Measurements from ENCODE around the gene FURIN. TPM values are rescaled to one million over a fixed set of nuclear protein-coding genes. Genes with fewer than 3 reads are reported as not detected.

The FURIN gene
- total RNA-seq, 2 experiments from 2014 or later, result 97.4 to 104 TPM

- Histone ChIP-seq H3K36me3 (ENCODE audit: insufficient read depth, low read length) (no peaks in the 10 kb centered on the region), H3K27ac (ENCODE audit: low read depth in 1 of 2, low read length in 2 of 2) (no peak overlapping the region), H3K4me1 (ENCODE audit: insufficient read depth, low read length) (peaks cover 18% of the 10 kb centered on the region), H3K27me3 (ENCODE audit: control insufficient read depth in 1 of 2, insufficient read depth in 2 of 2, low read length in 2 of 2) (no peaks in the 10 kb centered on the region), H3K4me3 (ENCODE audit: low read length) (no peak overlapping the region), H3K9me3 (ENCODE audit: control insufficient read depth in 1 of 2, insufficient read depth in 1 of 2, low read length in 2 of 2) (no peaks in the 10 kb centered on the region)
- ChIA-PET CTCF (no interaction called here), POLR2A (no interaction called here)
- no peak for DNase-seq
- Mint-ChIP-seq H3K9me3 (no peaks in the 10 kb centered on the region), H3K36me3 (ENCODE audit: low read depth) (peaks cover 3% of the 10 kb centered on the region), H3K4me1 (ENCODE audit: low read depth) (peaks cover 22% of the 10 kb centered on the region), H3K4me3 (no peak overlapping the region), H3K27me3 (no peaks in the 10 kb centered on the region), H3K27ac (no peak overlapping the region)
- ATAC-seq (ENCODE audit: poor library complexity), result no peak
- no peak for TF ChIP-seq CTCF (IDR thresholded peaks at IDR 0.05)
- intact Hi-C loops (cut with DNase I, micrococcal nuclease), result no loop called here
Observed at GRCh38 chr15:90865702-90866101, 2.7 kb upstream of the FURIN start.

GRCh38 chr15:90866161-90866715 lies 2.1 kb upstream of the FURIN start:
- H3K27ac Mint-ChIP-seq, result no peak overlapping the region
- Histone ChIP-seq H3K4me3 (ENCODE audit: low read length) (no peak overlapping the region), H3K9me3 (ENCODE audit: control insufficient read depth in 1 of 2, insufficient read depth in 1 of 2, low read length in 2 of 2) (no peaks in the 10 kb centered on the region), H3K36me3 (ENCODE audit: insufficient read depth, low read length) (no peaks in the 10 kb centered on the region), H3K27ac (ENCODE audit: low read depth in 1 of 2, low read length in 2 of 2) (no peak overlapping the region), H3K4me1 (ENCODE audit: insufficient read depth, low read length) (peaks cover 21% of the 10 kb centered on the region), H3K27me3 (ENCODE audit: control insufficient read depth in 1 of 2, insufficient read depth in 2 of 2, low read length in 2 of 2) (no peaks in the 10 kb centered on the region)
- TF ChIP-seq CTCF (IDR thresholded peaks at IDR 0.05), result no peak
- peaks cover 7% of the 10 kb centered on the region for H3K36me3 Mint-ChIP-seq (ENCODE audit: low read depth)
- no peak overlapping the region for H3K4me3 Mint-ChIP-seq
- POLR2A ChIA-PET, result no interaction called here
- no peak for ATAC-seq (ENCODE audit: poor library complexity)
- intact Hi-C loops (cut with DNase I, micrococcal nuclease), result no loop called here
- no peak for DNase-seq
- CTCF ChIA-PET, result no interaction called here
- peaks cover 26% of the 10 kb centered on the region for H3K4me1 Mint-ChIP-seq (ENCODE audit: low read depth)
- H3K9me3 Mint-ChIP-seq, result no peaks in the 10 kb centered on the region
- H3K27me3 Mint-ChIP-seq, result no peaks in the 10 kb centered on the region

- no peaks in the 10 kb centered on the region for H3K9me3 Mint-ChIP-seq
- Histone ChIP-seq H3K4me1 (ENCODE audit: insufficient read depth, low read length) (peaks cover 21% of the 10 kb centered on the region), H3K36me3 (ENCODE audit: insufficient read depth, low read length) (no peaks in the 10 kb centered on the region), H3K27ac (ENCODE audit: low read depth in 1 of 2, low read length in 2 of 2) (no peak overlapping the region), H3K9me3 (ENCODE audit: control insufficient read depth in 1 of 2, insufficient read depth in 1 of 2, low read length in 2 of 2) (no peaks in the 10 kb centered on the region), H3K27me3 (ENCODE audit: control insufficient read depth in 1 of 2, insufficient read depth in 2 of 2, low read length in 2 of 2) (no peaks in the 10 kb centered on the region), H3K4me3 (ENCODE audit: low read length) (no peak overlapping the region)
- no peak for TF ChIP-seq CTCF (IDR thresholded peaks at IDR 0.05)
- no peak overlapping the region for H3K4me3 Mint-ChIP-seq
- H3K36me3 Mint-ChIP-seq (ENCODE audit: low read depth), result peaks cover 7% of the 10 kb centered on the region
- H3K4me1 Mint-ChIP-seq (ENCODE audit: low read depth), result peaks cover 26% of the 10 kb centered on the region
- H3K27me3 Mint-ChIP-seq, result no peaks in the 10 kb centered on the region
- ATAC-seq (ENCODE audit: poor library complexity) (no peak), DNase-seq (no peak)
- POLR2A ChIA-PET, result no interaction called here
- CTCF ChIA-PET, result no interaction called here
- no peak overlapping the region for H3K27ac Mint-ChIP-seq
- intact Hi-C loops (cut with DNase I, micrococcal nuclease), result no loop called here
Observed at GRCh38 chr15:90866800-90867199, 1.6 kb upstream of the FURIN start.

All from CD4-positive, alpha-beta T cell (primary cell).